GM13976 (cell line): ENCODE data around the gene AGO3.

Source experiments
- DNase-seq: peaks from one replicate; pipeline ENCODE4 v3.0.0; 2012; ENCODE audit warnings: low spot score
- in situ Hi-C: fragments of 300-500 bp; cut with MboI; formaldehyde crosslinking; loops from one replicate; pipeline ENCODE4 v1.12.0; 2022; ENCODE audit warnings: low sequenced_read_pairs, mixed read lengths, inconsistent platforms; ENCODE audit not compliant: unreplicated experiment
- TF ChIP-seq, protein P1 (sequence below): IDR thresholded peaks from 2 replicates; pipeline ENCODE4 v1.5.1; 2012; ENCODE audit warnings: borderline replicate concordance, mild to moderate bottlenecking; ENCODE audit not compliant: insufficient read depth; ENCODE audit errors: extremely low read depth, missing control alignments, control extremely low read depth

Gene AGO3

DNA sequence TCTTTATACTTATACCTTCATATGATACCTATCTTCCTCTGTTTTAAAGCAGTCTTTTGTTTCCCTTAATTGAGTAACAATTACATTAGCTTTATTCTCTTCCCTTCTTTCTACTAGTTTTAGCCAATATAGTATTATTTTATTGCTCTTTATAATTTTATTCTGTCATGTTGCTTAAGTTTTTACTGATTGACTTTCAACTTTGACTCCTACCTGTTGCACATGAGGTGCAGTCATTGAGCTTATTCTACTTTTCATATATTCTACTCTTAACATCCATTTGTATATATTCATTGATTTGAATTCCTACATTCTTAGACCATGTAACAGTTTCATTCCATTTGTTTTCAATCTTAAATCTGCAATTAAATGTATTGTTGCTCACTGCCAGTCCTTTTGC lies 49.2 kb downstream of the AGO3 start:
- TF ChIP-seq, protein P1, sequence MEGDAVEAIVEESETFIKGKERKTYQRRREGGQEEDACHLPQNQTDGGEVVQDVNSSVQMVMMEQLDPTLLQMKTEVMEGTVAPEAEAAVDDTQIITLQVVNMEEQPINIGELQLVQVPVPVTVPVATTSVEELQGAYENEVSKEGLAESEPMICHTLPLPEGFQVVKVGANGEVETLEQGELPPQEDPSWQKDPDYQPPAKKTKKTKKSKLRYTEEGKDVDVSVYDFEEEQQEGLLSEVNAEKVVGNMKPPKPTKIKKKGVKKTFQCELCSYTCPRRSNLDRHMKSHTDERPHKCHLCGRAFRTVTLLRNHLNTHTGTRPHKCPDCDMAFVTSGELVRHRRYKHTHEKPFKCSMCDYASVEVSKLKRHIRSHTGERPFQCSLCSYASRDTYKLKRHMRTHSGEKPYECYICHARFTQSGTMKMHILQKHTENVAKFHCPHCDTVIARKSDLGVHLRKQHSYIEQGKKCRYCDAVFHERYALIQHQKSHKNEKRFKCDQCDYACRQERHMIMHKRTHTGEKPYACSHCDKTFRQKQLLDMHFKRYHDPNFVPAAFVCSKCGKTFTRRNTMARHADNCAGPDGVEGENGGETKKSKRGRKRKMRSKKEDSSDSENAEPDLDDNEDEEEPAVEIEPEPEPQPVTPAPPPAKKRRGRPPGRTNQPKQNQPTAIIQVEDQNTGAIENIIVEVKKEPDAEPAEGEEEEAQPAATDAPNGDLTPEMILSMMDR: no peak
- no peak for DNase-seq
- in situ Hi-C loops: no loop called here

- DNase-seq: no peak
- in situ Hi-C loops: no loop called here
Observed at GRCh38 chr1:35988237-35988636, 57.3 kb downstream of the AGO3 start.

DNA sequence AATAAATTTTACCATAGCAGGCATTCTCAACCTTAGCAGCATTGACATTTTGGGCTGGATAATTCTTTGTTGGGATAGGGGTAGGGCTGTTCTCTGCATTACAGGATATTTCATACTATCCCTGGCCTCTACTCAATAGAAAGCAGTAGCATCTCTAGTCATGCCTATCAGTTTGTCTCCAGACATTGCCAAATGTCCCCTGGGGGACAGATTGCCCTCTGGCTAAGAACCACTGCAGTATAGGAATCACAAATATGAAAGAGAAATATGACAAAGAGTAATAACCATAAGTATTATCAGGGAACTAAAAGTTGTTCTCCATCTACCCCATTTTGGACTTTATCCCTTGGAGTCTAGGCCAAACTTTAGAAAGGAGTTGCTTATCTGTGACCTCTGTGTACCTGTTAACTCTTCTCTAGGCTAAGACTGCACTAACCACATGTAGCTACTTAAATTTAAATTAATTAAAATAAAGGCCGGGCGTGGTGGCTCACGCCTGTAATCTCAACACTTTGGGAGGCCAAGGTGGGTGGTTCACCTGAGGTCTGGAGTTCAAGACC lies 76.1 kb downstream of the AGO3 start:
- TF ChIP-seq, protein P1: no peak
- in situ Hi-C loops: no loop called here
- no peak for DNase-seq

More at GRCh38 chr1:35988237-35988636, 57.3 kb downstream of the AGO3 start:
- TF ChIP-seq, protein P1: no peak

GRCh38 chr1:36007741-36008140 lies 76.8 kb downstream of the AGO3 start:
- no peak for DNase-seq
- TF ChIP-seq, protein P1: no peak

DNA sequence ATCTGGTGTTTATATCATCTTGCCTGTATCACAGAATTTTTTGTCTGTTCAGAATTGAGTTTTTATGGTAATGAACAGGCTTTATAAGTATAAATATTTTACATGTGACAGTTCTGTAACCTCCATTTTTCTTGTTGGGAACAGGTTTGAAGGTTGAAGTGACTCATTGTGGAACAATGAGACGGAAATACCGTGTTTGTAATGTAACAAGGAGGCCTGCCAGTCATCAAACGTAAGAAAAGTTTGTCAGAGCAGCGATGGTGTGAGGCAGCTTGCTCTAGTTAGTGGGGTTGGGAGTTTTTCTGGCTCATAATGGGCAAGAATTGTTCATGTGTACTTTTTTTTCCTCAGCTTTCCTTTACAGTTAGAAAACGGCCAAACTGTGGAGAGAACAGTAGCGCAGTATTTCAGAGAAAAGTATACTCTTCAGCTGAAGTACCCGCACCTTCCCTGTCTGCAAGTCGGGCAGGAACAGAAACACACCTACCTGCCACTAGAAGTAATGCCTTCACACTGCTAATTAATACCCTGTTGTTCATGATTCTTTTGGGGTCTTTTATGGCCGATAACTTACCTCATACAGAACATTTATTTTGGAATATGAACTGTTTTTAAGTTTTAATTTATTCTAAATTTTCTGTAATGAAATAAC lies 77.8 kb downstream of the AGO3 start:
- DNase-seq: no peak
- TF ChIP-seq, protein P1: no peak
- in situ Hi-C loops: no loop called here

More at GRCh38 chr1:36007741-36008140, 76.8 kb downstream of the AGO3 start:
- in situ Hi-C loops: no loop called here

GRCh38 chr1:36014722-36015220 lies 83.9 kb downstream of the AGO3 start:
- no peak for DNase-seq
- TF ChIP-seq, protein P1: no peak
- in situ Hi-C loops: no loop called here
